Heart left ventricle (tissue), 13 donors: ENCODE data around the gene ARPC1B.

ENCODE experiments used
- POLR2A ChIP-seq, 2 donors: fragments of 450-650 bp; IDR thresholded peaks; one replicate each; pipeline ENCODE4 v1.6.1; 2017; ENCODE audit warnings: antibody characterized with exemption in 2 of 2, mild to moderate bottlenecking in 2 of 2, moderate library complexity in 2 of 2
- TF ChIP-seq, protein P1 (sequence below), 12 donors: fragments of 200-600 bp; sonication (generic) in 4 of 12; IDR thresholded peaks; one replicate each; pipeline versions ENCODE4 v1.5.0 to v1.8.0; 2018 to 2022; ENCODE audit warnings: antibody characterized with exemption in 12 of 12, mild to moderate bottlenecking in 5 of 12
- donor health status: ischemic (EF 13 %, LVEDD 7.1; RV severe dilation, severe dysfunction).
- donor health status: DM: no; HTN: yes; CAD: no.
- donor health status: DM: no; HTN: no; CAD: no.
- donor health status: ischemic (EF 25% LVEDD 6.9; RV normal size, moderate dysfunction).
- donor health status: ischemic (EF 25% LVEDD 5.7; RV mildly dilated, moderate dysfunction).
- donor health status: ischemic (EF 35%, LVEDD 5.7; RV mildly dilated, moderate dysfunction).
- donor health status: nonischemic (EF 11% LVEDD 7.7; RV severe dilation, severe dysfunction).
- donor health status: DM: yes; HTN: yes; CAD: no.
- donor health status: PGD.
- donor health status: ischemic (EF 29% LVEDD 5.4; RV normal size, mild dysfunction).
- donor health status: nonischemic (EF 23%, LVEDD 6.1; RV moderate dilation, normal function).

DNA sequence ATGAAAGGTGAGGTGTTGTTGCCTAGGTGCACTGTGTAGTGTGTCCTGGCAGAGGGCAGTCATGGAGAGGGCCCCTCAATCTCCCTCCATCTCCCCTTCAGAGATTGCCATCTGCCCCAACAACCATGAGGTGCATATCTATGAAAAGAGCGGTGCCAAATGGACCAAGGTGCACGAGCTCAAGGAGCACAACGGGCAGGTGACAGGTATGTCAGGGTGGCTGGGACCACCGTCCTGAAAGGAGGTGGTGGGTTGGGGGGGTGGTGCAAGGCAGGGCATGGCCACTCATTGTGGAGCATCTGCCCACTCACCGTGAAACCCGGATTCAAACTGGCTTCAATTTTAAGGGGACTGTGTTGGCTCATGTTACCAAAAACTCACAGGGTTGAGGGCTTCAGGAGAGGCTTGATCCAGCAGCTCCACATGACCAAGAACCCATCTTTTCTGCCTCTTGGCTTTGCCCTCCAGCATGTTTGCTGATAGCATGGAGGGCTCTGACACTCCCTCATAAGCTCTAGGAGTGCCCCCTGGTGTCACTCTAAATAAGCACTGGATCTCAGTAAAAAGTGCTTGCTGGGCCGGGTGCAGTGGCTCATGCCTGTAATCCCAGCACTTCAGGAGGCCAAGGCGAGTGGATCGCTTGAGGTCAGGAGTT is 12.2 kb downstream of the ARPC1B start:
- TF ChIP-seq, protein P1, sequence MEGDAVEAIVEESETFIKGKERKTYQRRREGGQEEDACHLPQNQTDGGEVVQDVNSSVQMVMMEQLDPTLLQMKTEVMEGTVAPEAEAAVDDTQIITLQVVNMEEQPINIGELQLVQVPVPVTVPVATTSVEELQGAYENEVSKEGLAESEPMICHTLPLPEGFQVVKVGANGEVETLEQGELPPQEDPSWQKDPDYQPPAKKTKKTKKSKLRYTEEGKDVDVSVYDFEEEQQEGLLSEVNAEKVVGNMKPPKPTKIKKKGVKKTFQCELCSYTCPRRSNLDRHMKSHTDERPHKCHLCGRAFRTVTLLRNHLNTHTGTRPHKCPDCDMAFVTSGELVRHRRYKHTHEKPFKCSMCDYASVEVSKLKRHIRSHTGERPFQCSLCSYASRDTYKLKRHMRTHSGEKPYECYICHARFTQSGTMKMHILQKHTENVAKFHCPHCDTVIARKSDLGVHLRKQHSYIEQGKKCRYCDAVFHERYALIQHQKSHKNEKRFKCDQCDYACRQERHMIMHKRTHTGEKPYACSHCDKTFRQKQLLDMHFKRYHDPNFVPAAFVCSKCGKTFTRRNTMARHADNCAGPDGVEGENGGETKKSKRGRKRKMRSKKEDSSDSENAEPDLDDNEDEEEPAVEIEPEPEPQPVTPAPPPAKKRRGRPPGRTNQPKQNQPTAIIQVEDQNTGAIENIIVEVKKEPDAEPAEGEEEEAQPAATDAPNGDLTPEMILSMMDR (IDR thresholded peaks at IDR 0.05): peak in 8 of 12 donors; percentile 10 to 40 (median 20)
- TF ChIP-seq POLR2A (IDR thresholded peaks at IDR 0.05): no peak
